ENCODE results near the gene PKNOX2. TPM values are rescaled to one million over a fixed set of nuclear protein-coding genes. Genes with fewer than 3 reads are reported as not detected.
"Not testable (repeated sequence)": the region's sequence is repeated elsewhere in the genome, so short reads cannot be mapped to it uniquely, and the experiment has no call there.

The PKNOX2 gene
- total RNA-seq, 1 experiment from 2014 or later, result not detected

DNA sequence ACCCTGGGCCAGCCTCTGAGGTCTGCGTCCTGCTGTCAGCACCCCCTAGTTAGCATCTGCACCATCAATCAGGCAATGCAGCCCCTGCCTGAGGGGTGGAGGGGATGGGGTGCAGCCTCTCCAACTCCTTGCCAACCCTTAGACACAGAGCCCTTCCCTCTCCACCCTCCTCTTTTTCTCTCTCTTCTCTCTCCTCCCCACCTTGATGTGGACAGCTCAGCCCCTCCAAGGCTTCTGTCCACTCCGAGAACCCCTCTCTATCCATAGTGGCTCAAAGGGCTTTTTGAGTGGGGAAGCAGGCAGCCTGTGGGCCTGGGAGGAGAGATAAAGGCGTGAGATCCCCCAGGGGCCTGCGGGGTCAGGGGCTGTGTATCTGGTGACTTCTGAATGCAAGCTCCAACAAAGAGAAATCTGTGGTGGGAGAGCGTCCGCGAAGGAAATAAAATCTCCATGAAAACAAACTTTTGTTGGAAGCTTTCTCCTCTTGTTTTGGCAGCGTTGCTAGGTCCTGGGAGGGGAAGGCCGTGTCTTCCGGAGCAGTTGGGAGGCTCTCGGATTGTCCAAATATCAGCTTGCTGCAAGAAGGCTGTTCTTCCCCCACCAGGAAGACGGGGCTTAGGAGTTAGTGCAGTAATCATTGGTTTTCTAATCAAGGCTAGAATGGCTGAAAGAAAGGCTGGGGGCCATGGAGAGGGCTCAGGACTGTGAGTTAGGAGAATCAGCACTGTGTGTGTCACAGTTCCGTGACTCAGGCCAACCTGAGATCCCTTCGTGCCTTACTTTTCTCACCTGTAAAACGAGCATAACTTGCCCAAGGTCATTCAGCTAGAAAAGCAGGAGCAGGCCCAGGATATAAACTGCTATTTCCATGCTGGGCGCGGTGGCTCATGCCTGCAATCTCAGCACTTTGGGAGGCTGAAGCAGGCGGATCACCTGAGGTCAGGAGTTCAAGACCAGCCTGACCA lies 50.3 kb downstream of the PKNOX2 start:
- Histone ChIP-seq H3K4me1 (replicated peaks) (no peaks in the 10 kb centered on the region), H3K27me3 (replicated peaks) (no peaks in the 10 kb centered on the region), H3K4me3 (no peak overlapping the region), H3K27ac (no peak overlapping the region), H3K9me3 (replicated peaks) (no peaks in the 10 kb centered on the region), H3K36me3 (no peaks in the 10 kb centered on the region)
- DNase-seq (ENCODE audit: low read depth in 1 of 2, low spot score in 2 of 2), result no peak

DNA sequence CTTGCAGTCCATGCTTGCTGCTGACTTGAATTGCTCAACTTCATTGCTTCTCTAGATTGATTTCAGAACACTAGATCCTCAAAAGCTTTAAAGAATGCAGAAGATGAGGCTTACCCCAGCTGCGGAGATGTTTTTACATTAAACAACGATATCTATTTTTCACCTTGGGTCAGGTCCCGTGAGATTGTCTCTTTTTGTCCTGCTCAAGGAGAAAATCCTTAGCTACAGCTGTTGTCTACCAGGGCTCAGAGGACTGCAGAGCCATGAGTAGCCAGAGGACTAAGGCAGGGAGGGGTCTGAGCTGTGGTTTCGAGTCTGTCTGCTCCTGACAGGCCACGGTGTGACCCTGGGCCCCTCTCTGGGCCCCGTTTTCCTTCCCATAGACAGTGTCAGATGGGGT lies 51.4 kb downstream of the PKNOX2 start:
- Histone ChIP-seq H3K9me3 (replicated peaks) (no peaks in the 10 kb centered on the region), H3K4me3 (no peak overlapping the region), H3K27me3 (replicated peaks) (no peaks in the 10 kb centered on the region), H3K4me1 (replicated peaks) (no peaks in the 10 kb centered on the region), H3K27ac (no peak overlapping the region), H3K36me3 (no peaks in the 10 kb centered on the region)
- no peak for DNase-seq (ENCODE audit: low read depth in 1 of 2, low spot score in 2 of 2)

DNA sequence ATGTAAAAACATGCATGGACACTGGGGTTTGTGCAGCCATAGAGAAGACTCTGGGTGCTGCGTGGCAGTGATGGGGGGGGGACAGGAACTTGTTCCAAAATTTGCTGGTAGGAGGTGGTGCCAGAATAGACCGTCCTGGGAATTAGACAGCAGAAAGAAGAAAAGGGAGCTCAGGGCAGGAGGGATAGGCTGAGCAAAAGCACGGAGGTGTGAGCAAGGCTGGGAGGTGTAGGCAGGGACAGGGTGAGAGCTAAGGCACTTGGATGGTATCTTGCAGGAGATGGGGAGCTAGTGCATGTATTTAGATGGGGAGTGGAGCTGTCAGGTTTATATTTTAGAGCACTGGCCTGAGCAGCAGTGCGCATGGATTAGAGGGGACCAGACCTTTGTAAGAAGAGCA lies 53.8 kb downstream of the PKNOX2 start:
- Histone ChIP-seq H3K27ac (no peak overlapping the region), H3K36me3 (no peaks in the 10 kb centered on the region), H3K4me1 (replicated peaks) (no peaks in the 10 kb centered on the region), H3K27me3 (replicated peaks) (no peaks in the 10 kb centered on the region), H3K9me3 (replicated peaks) (no peaks in the 10 kb centered on the region), H3K4me3 (no peak overlapping the region)
- DNase-seq (ENCODE audit: low read depth in 1 of 2, low spot score in 2 of 2), result no peak

DNA sequence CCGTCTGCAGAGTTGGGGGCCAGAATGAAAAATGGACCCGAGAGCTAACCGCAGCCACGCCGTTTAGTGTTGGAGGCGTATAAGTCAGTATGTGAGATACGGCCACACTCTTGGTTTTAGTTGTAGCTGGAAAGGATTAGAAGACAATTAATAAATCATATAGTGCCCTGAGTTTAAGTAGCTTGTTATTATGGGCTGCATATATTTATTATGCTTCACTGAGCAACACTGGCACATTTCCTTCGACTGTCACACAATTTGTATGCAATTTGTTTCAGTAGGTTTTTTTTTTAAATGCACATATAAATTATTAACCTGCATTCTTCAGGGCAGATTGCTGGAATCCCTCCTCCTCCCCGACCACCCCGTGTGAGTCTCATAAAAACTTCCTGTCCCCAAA lies 56.9 kb downstream of the PKNOX2 start:
- Histone ChIP-seq H3K4me3 (no peak overlapping the region), H3K27ac (no peak overlapping the region), H3K4me1 (replicated peaks) (no peaks in the 10 kb centered on the region), H3K27me3 (replicated peaks) (no peaks in the 10 kb centered on the region), H3K36me3 (no peaks in the 10 kb centered on the region), H3K9me3 (replicated peaks) (no peaks in the 10 kb centered on the region)
- DNase-seq (ENCODE audit: low read depth in 1 of 2, low spot score in 2 of 2), result no peak

DNA sequence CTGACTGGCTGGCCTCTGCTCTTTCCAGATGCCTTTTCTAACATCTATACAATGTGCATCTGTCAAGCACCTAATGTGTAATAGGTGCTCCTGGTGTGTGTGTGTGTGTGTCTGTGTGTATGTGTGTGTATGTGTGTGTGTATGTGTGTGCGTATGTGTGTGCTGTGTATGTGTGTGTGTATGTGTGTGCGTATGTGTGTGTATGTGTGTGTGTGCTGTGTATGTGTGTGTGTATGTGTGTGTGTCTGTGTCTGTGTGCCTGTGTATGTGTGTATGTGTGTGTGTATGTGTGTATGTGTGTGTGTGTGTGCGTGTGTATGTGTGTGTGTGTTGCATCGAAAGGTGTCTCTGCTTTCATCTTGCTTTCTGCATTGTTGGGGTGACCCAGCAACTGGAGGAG lies 57.9 kb downstream of the PKNOX2 start:
- Histone ChIP-seq H3K27me3 (replicated peaks) (no peaks in the 10 kb centered on the region), H3K36me3 (no peaks in the 10 kb centered on the region), H3K27ac (no peak overlapping the region), H3K9me3 (replicated peaks) (no peaks in the 10 kb centered on the region), H3K4me3 (no peak overlapping the region), H3K4me1 (replicated peaks) (no peaks in the 10 kb centered on the region)
- no peak for DNase-seq (ENCODE audit: low read depth in 1 of 2, low spot score in 2 of 2)

DNA sequence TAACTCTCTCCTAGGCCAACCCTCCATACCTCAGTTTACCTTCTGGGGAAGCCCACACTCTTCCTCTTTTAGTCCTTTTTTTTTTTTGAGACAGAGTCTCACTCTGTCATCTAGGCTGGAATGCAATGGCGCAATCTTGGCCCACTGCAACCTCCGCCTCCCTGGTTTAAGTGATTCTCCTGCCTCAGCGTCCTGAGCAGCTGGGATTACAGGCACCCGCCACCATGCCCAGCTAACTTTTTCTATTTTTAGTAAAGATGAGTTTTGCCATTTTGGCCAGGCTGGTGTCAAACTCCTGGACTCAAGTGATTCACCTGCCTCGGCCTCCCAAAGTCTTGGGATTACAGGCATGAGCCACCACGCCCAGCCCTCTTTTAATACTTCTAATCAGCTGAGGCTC lies 58.6 kb downstream of the PKNOX2 start:
- not testable (repeated sequence) for H3K9me3 ChIP-seq (replicated peaks); H3K27ac ChIP-seq; H3K4me3 ChIP-seq; DNase-seq (ENCODE audit: low read depth in 1 of 2, low spot score in 2 of 2); H3K4me1 ChIP-seq (replicated peaks); H3K27me3 ChIP-seq (replicated peaks); H3K36me3 ChIP-seq

DNA sequence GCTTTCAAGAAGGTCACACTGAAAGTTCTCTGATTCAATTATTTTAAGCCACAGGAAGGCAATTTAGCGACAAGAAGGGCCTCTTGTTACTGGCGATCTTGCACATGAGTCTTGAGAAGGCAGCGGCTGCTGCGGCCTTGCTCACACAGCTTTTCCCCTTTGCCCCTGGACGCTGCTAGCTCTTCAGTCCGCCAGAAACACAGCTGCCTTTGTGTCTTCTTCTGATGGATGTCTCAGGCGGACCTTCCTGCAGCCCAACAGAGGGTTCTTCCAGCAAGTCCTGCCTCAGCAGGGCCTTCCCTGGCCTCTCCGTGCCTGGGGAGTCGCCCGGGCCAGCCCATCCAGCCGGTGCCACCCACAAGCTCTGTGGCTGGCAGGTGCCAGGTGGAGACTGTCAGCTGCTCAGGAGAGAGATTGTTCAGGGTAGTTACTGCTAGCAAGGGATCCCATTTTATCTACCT lies 59.4 kb downstream of the PKNOX2 start:
- Histone ChIP-seq H3K36me3 (no peaks in the 10 kb centered on the region), H3K9me3 (replicated peaks) (no peaks in the 10 kb centered on the region), H3K4me3 (no peak overlapping the region), H3K4me1 (replicated peaks) (no peaks in the 10 kb centered on the region), H3K27ac (no peak overlapping the region), H3K27me3 (replicated peaks) (no peaks in the 10 kb centered on the region)
- DNase-seq (ENCODE audit: low read depth in 1 of 2, low spot score in 2 of 2), result no peak

DNA sequence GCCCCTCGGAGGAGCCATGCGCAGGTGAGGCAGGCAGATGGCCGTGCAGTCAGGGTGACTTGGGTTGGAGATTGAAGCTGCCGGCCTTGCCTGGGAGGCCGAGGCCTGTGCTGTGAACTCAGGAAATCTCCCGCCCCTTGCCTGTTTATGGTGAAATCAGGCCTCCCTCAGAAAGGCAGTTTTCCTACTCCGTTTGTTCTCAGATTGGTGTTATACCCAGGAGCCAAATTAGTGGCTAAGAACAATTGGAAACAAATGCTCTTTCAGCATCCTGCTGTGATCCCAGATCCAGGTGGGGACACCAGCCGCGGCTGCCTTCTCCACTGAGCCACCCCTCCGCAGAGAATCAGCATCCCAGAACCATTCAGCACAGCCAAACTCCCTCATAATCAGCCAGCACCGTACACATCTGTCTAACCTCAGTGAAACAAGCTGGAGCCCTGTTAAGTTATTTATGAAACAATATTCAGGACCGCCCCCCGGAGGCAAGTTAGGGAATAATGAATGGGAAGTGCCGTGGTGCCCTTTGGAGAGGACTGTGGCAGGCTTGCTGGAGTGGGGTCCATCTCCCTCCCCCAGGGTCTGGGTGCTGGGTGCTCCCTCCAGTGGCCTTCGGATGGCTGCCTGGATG lies 60.0 kb downstream of the PKNOX2 start:
- no peaks in the 10 kb centered on the region for H3K27me3 ChIP-seq (replicated peaks)
- H3K36me3 ChIP-seq, result no peaks in the 10 kb centered on the region
- no peak overlapping the region for H3K4me3 ChIP-seq
- no peak overlapping the region for H3K27ac ChIP-seq
- DNase-seq (ENCODE audit: low read depth in 1 of 2, low spot score in 2 of 2), result no peak
- no peaks in the 10 kb centered on the region for H3K4me1 ChIP-seq (replicated peaks)
- H3K9me3 ChIP-seq (replicated peaks), result no peaks in the 10 kb centered on the region

DNA sequence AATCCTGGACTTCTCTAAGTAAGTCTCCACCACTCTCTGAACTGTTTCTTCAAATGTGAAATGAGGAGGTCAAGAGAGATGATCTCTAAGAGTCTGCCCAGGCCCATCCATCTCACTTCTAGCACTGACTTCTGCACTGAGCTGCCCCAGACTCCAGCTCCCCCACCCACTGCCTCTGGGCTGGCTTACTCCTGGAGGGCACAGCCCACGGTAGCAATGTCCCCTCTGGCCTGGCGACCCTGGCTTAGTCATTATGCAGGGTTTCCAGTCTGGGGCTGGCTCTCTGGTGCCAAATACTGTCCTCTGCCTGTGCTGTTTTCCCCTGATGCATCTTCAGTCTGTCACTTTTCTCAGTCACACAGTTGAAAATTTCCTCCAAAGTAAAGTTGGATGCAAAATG lies 60.9 kb downstream of the PKNOX2 start:
- Histone ChIP-seq H3K27me3 (replicated peaks) (no peaks in the 10 kb centered on the region), H3K36me3 (no peaks in the 10 kb centered on the region), H3K9me3 (replicated peaks) (no peaks in the 10 kb centered on the region), H3K4me1 (replicated peaks) (no peaks in the 10 kb centered on the region), H3K4me3 (no peak overlapping the region), H3K27ac (no peak overlapping the region)
- DNase-seq (ENCODE audit: low read depth in 1 of 2, low spot score in 2 of 2), result no peak

DNA sequence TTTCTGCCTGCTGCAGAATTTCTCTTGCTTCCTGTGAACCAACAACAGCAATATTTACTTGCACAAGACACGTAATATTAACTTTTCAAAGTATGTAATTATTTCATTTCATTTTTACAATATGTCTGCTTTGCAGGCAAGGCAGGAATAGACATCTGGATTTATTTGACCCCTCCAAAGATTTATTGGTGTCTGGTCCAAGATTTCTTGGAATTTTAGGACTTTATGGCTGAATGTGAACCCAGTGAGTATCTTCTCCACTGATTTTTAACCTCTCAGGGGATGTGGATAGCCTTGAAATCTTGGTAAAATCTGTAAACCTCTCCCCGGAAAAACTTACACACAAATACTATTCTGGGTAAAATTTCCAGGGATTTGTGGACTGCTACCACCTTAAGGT lies 61.5 kb downstream of the PKNOX2 start:
- H3K27me3 ChIP-seq (replicated peaks), result no peaks in the 10 kb centered on the region
- no peaks in the 10 kb centered on the region for H3K4me1 ChIP-seq (replicated peaks)
- DNase-seq (ENCODE audit: low read depth in 1 of 2, low spot score in 2 of 2), result no peak
- no peaks in the 10 kb centered on the region for H3K36me3 ChIP-seq
- no peak overlapping the region for H3K4me3 ChIP-seq
- no peak overlapping the region for H3K27ac ChIP-seq
- H3K9me3 ChIP-seq (replicated peaks), result no peaks in the 10 kb centered on the region

DNA sequence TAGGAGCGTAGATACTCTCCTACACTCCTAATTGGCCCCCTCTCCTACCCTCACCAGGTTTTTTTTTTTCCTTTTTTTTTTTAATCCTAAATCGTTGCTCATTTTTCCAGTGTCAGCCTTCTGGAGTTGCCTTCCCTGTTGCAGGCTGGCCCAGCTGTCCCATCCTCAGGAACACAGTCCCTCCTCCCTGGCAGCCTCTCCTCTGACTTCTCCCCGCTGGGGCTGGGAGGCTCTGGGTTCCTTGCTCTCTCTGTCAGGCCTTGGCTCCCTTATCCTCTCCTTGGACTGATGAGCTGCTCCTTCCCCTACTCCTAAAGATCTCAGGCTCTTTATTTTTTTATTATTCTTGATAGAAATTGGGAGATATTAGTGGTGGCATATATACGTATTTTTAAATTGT lies 62.2 kb downstream of the PKNOX2 start:
- DNase-seq (ENCODE audit: low read depth in 1 of 2, low spot score in 2 of 2), result no peak
- Histone ChIP-seq H3K9me3 (replicated peaks) (no peaks in the 10 kb centered on the region), H3K36me3 (no peaks in the 10 kb centered on the region), H3K27me3 (replicated peaks) (no peaks in the 10 kb centered on the region), H3K4me1 (replicated peaks) (no peaks in the 10 kb centered on the region), H3K27ac (no peak overlapping the region), H3K4me3 (no peak overlapping the region)

DNA sequence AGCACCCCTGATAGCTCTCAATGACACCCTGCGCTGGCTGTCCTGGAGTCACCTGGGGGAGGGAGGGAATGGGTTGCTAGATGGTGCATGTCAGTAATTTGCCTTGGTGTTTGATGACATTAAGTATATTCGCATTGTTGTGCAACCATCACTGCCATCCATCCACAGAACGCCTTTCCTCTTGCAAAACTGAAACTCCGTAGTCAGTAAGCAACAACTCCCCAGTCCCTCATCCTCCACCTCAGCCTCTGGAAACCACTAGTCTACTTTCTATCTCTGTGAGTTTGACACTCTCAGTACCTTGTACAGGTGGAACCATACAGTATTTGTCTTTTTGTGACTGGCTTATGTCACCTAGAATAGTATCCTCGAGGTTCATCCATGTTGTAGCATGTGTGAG lies 62.6 kb downstream of the PKNOX2 start:
- DNase-seq (ENCODE audit: low read depth in 1 of 2, low spot score in 2 of 2), result no peak
- H3K9me3 ChIP-seq (replicated peaks), result no peaks in the 10 kb centered on the region
- no peaks in the 10 kb centered on the region for H3K27me3 ChIP-seq (replicated peaks)
- no peaks in the 10 kb centered on the region for H3K36me3 ChIP-seq
- H3K27ac ChIP-seq, result no peak overlapping the region
- no peaks in the 10 kb centered on the region for H3K4me1 ChIP-seq (replicated peaks)
- no peak overlapping the region for H3K4me3 ChIP-seq

DNA sequence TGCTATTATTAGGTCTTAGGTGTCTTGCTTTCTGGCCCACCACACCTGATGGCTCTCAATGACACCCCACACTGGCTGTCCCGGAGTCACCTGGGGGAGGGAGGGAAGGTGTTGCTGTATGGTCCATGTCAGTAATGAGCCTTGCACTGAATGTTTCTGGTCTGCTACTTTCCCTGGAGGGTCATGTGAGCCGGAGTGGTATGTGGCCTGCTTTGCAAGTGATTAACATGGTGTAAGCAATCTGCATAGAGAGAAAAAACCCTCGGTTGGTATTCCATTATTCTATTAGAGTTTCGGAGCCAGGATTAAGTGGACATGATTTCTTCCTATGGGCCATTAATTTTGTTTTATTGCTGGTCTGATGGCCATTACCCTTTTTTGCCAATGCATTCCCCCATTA lies 63.9 kb downstream of the PKNOX2 start:
- Histone ChIP-seq H3K27me3 (replicated peaks) (no peaks in the 10 kb centered on the region), H3K27ac (no peak overlapping the region), H3K4me3 (no peak overlapping the region), H3K4me1 (replicated peaks) (no peaks in the 10 kb centered on the region), H3K36me3 (no peaks in the 10 kb centered on the region), H3K9me3 (replicated peaks) (no peaks in the 10 kb centered on the region)
- DNase-seq (ENCODE audit: low read depth in 1 of 2, low spot score in 2 of 2), result no peak

DNA sequence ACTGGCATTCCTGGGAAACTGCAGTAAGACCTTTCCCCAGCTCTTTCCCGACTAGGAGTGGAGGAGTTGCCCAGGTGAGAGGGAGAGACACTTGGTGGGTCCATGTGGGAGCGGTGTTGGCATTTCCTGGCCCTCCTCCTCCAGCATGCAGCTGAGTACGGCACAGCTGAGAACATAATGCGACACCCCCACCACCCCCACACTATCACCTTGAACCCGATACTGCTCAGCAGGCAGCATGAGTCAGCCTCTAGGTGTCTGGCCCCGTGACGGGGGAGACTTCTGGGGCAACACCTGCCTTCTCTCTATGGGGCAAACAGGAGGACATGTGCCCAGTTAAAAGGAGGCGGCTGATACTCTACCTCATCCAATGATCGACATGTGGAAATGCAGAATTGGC lies 64.4 kb downstream of the PKNOX2 start:
- Histone ChIP-seq H3K4me1 (replicated peaks) (no peaks in the 10 kb centered on the region), H3K27me3 (replicated peaks) (no peaks in the 10 kb centered on the region), H3K36me3 (no peaks in the 10 kb centered on the region), H3K27ac (no peak overlapping the region), H3K4me3 (no peak overlapping the region), H3K9me3 (replicated peaks) (no peaks in the 10 kb centered on the region)
- no peak for DNase-seq (ENCODE audit: low read depth in 1 of 2, low spot score in 2 of 2)

Measured in SJSA1 (cell line).